HG03103 (cell line): ENCODE data around the gene SUZ12.
A peak's percentile ranks its signal among the peaks of the same experiment; 100 is the strongest.
"Not testable (repeated sequence)": the region's sequence is repeated elsewhere in the genome, so short reads cannot be mapped to it uniquely, and the experiment has no call there.

Source experiments
- ATAC-seq: cut with Tn5 transposase; IDR thresholded peaks from one replicate; pipeline ENCODE4 v1.9.1; 2021; ENCODE audit warnings: low read depth; ENCODE audit not compliant: unreplicated experiment

The SUZ12 gene

DNA sequence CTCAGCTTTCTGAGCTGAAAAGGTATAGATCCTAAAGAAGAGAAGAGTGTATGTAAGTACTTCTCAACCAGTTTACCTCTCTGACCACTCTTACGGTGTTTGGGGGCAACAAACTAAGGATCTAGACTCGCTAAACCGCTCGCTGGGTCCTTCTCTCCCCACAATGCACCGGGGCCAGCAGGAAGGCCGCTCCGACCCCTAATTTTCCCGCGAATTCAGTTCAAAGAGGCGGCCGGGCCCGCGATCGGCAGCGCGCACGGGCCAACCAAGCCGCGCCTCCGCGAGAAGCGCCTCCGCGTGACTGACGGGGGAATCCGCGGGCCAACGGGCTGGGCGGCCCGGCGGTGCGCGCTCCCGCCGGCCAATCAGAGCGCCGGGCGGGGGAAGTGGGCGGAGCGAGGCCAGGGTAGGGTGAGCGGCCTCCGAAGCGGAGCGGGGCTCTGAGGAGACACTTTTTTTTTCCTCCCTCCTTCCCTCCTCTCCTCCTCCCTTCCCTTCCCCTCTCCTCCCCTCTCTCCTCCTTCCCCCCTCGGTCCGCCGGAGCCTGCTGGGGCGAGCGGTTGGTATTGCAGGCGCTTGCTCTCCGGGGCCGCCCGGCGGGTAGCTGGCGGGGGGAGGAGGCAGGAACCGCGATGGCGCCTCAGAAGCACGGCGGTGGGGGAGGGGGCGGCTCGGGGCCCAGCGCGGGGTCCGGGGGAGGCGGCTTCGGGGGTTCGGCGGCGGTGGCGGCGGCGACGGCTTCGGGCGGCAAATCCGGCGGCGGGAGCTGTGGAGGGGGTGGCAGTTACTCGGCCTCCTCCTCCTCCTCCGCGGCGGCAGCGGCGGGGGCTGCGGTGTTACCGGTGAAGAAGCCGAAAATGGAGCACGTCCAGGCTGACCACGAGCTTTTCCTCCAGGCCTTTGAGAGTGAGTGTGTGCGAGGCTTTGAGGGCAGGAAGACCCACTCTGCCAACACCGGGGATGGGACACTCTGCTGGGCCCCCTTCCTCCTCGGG is at the start of gene SUZ12:
Gene SUZ12 (plus strand): TSS at position 393 of the 995 bp plus-strand sequence. CDS start 240 bp downstream, at position 633.
- ATAC-seq, result peak; percentile 96

DNA sequence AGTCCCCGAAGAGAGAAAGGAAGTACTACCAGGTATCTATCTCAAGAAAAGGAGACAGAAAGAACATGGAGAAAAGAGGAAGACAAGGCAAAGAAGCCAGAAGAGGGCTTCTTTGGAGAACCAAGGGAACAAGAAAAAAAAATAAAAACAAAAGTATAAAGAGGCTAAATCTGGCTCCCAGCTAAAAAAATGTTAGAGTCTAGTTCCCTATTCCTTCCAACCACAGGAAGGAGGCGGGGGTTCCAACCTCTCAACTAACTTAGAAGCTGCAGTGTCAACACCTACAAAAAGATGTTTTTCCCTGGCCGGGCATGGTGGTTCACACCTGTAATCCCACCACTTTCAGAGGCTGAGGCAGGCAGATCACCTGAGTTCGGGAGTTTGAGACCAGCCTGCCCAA is 48.7 kb upstream of the SUZ12 start:
- no peak for ATAC-seq

DNA sequence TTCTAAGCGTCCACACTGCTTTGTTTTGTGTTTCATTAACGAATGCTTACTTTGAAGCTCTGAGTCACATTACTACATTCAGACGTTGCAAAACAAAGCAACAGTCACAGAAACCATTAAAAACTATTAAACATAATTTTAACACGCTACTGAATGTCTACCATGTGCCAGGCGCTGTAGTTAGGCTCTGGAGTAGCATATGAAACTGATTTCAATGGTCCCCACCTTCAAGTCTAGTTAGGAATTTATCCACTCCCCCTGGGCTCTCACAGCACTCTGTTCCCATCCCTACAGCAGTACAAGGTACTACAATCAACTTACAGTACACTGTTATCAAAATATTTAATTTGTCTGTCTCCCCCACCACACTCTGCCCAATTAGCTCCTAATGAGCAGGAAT is 35.9 kb upstream of the SUZ12 start:
- ATAC-seq, result no peak

DNA sequence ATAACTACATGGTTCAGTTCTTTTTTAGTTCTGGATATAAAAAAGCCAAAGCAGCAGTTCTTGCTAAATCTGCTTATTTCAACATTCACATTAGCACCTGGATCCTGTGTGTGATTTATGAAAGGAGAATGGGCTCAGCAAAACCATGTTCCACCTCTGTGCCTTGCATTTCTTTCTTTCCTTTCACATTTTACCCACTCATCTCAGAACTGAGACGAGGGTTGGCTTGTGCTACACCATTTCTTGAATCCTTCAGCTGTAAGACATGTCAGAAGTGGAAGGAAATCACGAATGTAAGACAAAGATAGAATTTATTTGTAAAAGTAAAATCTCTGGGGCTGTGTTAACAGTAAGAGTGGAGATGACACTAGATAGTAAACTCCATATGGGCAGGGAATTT is 34.1 kb upstream of the SUZ12 start:
- ATAC-seq, result no peak

DNA sequence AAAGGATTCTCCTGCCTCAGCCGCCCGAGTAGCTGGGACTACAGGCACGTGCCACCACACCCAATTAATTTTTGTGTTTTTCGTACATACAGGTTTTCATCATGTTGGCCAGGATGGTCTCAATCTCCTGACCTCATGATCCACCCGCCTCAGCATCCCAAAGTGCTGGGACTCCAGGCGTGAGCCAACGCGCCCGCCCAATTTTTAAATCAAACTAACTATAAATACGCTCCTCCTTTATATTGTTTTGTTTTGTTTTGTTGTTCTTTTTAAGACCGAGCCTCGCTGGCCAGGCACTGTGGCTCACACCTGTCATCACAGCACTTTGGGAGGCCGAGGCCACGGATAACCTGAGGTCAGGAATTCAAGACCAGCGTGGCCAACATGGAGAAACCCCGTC is 33.4 kb upstream of the SUZ12 start:
- no peak for ATAC-seq

DNA sequence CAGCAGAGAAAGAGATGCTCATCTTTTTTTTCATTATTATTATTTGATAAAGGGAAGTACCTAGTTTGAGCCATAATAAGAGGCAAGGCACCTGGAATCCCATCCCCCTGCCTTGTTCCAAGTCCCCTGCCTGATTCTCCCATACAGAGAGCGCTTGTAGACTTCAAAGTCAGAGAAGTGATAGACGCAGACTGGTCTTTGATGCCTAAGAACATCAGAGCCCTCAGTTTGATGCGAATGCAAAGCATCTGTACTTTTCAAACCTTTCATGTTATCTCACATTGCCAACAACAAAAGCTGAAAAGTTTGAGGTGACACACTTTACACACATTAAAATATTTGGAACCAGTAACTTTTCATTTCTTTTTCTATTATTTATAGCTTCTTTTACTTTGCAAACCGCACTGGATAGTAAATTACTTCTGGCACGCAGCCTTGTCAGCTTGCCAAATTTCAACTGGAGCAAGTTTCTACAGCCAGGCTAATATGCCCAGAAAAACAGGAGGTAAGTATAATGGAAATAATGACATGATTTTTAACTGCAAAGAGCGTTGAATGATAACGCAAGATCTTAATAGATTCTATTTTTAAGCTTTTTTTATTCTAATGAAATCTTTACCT is 29.4 kb upstream of the SUZ12 start:
- ATAC-seq, result no peak

DNA sequence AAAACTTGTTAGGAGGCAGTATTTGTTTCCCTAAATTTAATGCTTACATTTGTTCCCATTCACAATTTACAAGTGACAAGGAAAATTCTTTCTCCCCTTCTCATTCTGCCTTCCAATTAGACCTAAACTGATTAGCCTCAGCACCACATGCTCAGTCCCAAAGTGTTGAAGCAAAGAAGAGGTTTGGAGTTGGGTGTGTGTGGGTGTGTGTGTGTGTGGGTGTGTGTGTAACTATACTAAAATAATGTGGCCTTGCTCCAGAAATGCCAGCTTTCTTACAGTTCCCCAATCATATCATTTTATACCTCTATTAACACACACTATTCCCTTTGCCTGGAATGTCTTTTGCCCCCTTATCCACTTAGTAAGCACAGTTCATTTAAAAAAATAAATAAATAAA is 28.4 kb upstream of the SUZ12 start:
- ATAC-seq, result no peak

DNA sequence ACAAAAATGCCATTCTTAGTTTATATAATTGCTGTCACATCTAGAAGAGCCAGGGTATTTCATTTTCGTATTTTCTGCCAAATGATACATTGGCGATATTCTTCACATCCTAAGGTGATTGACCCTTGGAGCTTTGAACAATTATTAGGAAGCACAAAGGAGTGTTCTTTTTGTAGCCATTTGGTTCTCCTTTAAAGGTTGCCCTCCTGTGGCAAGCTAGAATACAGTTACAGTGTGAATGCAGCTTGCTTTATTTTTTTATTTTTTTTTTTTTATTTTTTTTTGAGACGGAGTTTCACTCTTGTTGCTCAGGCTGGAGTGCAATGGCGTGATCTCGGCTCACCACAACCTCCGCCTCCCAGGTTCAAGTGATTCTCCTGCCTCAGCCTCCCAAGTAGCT is 24.1 kb upstream of the SUZ12 start:
- not testable (repeated sequence) for ATAC-seq

DNA sequence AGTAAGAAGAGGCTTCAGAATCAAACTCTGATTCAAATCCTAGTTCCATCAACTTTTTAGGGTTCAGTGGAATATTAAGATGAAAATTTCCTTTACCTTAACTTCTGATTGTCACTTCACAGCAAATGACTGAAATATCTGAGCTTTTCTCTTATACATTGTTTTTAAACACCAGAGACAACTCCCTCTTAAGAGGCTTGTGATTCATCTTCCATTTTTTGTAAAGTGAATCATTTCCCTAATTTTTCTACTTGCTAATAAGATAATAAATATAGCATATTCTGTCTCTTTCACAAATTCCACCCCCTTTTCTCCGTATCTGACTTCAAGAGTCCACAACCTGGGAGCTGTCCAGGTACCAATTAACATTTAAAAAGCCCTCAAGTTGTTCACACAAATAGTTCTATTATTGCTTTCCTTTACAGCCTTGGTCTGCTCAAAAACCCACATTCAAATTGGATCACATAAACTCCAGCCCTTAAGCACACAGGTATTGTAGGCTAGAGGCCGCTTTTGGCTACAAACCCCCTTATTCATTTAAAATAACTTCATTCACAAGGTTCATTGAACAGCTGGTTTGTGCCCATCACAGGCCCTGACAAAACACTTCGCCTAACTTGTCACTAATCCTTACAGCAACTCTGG is 21.2 kb upstream of the SUZ12 start:
- ATAC-seq, result no peak

DNA sequence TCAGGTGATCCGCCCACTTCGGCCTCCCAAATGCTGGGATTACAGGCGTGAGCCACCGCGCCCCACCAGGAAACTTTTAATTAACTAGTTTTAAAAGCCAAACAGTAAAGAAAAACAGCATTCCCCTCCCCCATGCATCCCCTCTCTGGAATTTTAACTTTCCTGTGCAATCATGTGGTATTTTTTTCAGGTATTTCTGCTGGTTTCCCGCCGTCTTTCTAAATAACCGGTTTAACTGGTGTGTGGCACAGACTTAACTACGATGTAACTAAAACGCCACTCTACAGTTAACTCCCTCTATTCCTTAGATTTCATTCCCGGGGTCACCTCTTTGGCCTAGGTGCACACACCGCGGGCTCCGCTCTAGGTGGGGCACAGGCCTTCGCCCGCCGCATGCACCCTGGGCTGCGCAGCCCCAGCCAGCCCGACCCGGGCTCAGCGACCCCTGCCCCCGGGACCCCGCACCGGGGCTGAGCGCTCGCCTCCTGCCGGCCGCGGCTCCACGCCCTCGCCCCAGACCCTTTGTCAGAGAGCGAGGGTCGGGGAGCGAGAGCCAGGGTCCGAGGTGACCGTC is 20.2 kb upstream of the SUZ12 start:
- no peak for ATAC-seq

DNA sequence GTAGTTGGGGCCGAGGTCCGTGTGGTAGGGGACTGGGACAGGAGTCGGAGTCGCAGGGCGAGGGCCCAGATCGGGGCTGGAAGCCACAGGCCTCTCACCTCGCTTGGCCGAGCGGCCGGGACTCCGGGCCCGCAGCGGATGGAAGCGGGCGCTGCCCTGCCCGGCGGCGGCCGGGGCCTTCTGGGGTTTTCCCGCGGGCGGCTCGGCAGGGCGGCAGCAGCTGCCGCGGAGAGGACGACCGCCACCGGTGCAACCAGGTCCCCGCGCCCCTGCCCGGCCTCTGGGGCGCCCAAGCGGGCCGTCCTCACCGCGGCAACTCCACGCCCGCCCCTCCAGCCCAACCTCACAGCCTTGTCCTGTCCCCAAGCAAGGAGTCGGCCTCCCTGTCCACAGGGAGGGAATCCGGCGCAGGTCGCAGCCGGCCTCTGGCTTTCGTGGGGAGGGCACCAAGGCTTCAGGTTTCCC is 19.7 kb upstream of the SUZ12 start:
- no peak for ATAC-seq

DNA sequence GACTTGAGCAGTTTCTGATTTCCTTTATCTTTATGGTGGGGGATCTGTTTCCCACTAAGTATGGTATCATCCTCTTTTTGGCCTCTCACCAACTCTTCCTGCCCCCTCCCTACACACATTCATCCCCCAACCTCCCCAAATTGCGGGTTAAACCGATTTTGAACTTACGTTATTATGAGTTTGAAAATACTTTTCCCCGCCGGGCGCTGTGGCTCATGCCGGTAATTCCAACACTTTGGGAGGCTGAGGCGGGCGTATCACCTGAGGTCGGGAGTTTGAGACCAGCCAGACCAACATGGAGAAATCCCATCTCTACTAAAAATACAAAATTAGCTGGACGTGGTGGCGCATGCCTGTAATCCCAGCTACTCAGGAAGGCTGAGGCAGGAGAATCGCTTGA is 19.1 kb upstream of the SUZ12 start:
- ATAC-seq, result not testable (repeated sequence)

DNA sequence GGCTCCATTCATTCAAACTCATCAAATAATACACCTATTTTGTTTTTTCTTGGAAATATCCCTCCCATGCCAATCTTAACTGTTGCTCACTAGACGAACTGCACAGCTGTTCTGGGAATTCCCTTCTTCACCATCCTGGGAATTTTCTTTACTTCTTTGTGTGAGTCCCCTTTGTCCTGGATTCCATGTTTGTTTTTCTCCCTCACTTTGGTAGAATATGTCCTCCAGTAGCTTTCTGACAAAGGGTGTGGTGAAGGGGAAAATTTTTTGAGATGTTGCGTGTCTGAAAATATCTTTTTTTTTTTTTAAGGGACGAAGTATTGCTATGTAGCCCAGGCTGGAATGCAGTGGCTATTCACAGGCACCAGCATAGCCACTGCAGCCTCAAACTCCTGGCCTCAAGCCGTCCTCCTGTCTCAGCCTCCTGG is 18.1 kb upstream of the SUZ12 start:
- ATAC-seq, result no peak

DNA sequence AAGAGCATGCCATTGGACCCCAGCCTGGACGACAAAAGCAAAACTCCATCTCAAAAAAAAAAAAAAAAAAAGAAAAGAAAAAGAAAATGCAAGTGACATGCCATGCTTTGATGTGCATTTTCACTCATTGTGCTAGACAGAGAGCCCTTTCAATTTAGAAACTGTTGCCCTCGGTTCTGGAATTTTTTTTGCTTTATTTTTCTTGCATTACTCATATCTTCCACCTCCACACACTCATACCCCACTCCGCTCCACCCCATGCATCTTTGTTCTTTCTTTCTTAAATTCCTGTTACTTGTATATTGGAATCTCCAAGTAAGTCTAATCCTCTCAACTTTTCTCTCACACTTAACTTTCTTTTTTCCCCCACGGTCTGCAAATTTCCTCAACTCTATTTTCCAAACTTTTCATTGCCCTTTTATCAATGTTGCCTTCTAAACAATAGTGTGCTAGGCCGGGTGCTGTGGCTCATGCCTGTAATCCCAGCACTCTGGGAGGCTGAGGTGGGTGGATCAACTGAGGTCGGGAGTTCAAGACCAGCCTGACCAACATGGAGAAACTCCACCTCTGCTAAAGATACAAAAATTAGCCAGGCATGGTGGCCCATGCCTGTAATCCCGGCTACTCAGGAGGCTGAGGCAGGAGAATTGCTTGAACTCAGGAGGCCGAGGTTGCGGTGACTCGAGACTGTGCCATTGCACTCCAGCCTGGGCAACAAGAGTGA is 16.8 kb upstream of the SUZ12 start:
- no peak for ATAC-seq

DNA sequence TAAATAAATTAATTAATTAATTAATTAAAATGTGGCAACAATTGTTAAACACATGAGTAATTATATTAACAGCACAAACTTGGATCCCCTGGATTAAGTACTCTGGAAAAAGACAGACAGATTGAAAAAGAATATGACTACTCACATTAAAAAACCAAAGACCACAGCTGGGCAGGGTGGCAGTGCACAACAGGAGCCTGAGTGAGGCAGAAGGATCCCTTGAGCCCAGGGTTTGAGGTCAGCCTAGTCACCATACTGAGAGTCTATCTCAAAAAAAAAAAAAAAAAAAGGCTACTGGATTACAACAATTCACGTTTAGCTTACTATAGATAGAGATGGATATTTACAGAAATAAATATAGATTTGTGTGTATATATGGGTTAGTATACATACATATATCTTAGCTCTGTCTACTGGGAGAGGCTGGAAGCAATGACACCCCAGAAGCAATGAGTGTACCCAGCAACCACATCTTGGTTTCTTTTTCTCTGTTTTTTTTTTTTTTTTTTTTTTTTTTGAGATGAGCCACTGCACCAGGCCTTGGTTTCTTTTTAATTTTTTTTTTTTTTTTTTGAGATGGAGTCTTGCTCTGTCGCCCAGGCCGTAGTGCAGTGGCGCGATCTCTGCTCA is 10.6 kb upstream of the SUZ12 start:
- no peak for ATAC-seq

DNA sequence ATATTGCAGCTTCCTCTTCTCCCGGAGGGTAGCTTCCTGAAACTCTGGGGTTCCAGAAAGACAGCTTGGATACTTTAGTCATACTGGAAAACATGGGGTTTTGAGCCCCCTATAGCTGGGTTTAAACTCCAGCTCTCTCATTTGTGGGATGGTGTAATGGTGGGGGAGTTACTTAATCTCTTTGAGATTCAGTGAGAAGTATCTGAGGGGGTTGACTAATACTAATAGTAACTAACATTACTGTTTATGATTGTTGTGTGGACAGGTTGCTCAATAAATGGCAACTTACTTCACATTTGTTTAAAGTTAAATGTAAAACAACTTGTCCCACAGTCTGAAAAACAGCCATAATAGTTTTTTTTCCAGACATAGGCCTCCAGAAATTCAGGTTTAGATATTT is 5.1 kb upstream of the SUZ12 start:
- ATAC-seq, result no peak

DNA sequence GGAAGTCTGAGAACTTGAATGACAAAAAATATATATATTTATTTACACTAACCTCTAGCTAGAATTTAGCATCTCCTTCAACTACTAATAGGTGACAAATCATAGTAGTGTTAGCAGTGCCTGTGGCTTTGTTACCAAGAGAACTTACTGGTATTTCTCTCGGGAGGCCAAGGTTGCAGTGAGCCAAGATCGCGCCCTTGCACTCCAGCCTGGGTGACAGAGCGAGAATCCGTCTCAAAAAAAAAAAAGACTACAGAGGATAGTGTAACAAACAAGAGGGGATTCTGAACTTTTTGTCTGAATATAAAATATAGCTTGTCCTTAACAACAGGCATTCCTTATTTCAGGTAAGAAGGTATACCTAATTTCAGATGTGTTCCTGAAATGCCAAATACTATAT is 1.3 kb upstream of the SUZ12 start:
- ATAC-seq, result no peak

DNA sequence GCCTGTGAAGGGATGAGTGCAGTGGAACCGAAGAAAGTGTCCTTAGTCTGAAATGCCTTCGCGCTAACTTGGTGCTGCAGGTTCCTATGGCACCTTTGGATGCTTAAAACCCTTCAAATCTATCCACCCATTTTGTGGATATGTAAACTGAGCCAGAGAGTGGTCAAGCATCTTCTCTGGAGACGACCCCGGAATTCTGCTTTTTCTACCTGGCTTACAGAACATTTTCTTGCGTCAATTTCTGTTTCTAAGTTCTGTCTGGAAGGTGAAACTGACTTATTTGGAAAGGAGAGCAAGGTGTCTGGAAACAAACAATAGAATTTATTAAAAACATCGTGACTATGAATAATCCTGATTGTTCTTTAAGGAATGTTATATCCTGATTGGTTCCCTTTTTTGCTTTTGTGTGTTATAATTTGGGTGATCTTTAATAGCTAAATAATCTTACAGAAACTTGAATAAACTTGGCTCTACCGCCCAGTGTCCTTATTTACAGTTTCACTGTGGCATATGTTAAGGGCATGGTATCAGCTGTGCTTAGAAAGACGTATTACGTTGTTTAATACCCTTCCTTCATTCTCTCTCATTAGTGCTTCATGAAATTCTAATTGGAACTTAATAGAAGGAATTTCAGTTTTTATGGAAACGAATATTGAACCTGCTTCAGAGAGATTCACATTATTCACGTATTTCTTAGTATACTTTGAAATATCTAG is 1.3 kb downstream of the SUZ12 start:
- ATAC-seq, result not testable (repeated sequence)

DNA sequence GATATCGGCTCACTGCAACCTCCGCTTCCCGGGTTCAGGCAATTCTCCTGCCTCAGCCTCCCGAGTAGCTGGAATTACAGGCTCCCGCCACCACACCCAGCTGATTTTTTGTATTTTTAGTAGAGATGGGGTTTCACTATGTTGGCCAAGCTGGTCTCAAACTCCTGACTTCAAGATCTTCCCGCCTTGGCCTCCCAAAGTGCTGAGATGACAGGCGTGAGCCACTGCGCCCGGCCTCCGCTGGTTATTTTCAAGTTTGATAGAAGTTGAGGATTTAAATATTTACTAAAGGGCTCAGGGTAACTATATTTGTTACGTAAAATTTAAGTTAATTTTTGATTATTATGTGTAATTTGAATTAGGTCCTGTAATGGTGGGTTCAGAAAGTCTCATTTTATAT is 5.1 kb downstream of the SUZ12 start:
- not testable (repeated sequence) for ATAC-seq
